M059J (cell line): Measurements from ENCODE around the gene LRRC7. TPM values are rescaled to one million over a fixed set of nuclear protein-coding genes. Genes with fewer than 3 reads are reported as not detected.
"Not testable (repeated sequence)": the region's sequence is repeated elsewhere in the genome, so short reads cannot be mapped to it uniquely, and the experiment has no call there.

Experiments
- DNase-seq: peaks from one replicate; pipeline ENCODE4 v3.0.0-alpha.2; 2012; ENCODE audit warnings: low read depth
- total RNA-seq: library from RNA; depleted of rRNA; stranded (reverse); fragments of >200 nt; shearing (Covaris generic); gene quantifications from 2 replicates; pipeline ENCODE4 v1.2.3, GENCODE V29; 2014

The LRRC7 gene
- total RNA-seq, 1 experiment from 2014 or later = 0.49 TPM

GRCh38 chr1:70038025-70038424 is 470.3 kb downstream of the LRRC7 start:
- DNase-seq = peak; percentile 98

GRCh38 chr1:70039485-70039884 is 471.8 kb downstream of the LRRC7 start:
- DNase-seq = no peak

- no peak for DNase-seq
These were observed 473.8 kb downstream of the LRRC7 start for GRCh38 chr1:70041317-70042045.

GRCh38 chr1:70042090-70042731 is 474.5 kb downstream of the LRRC7 start:
- DNase-seq = no peak

- peak; percentile 74 for DNase-seq
These were observed 476.1 kb downstream of the LRRC7 start for GRCh38 chr1:70043804-70044203.

- DNase-seq = peak; percentile 87
These were observed 477.1 kb downstream of the LRRC7 start for GRCh38 chr1:70044832-70045231.

- DNase-seq = not testable (repeated sequence)
These were observed 477.9 kb downstream of the LRRC7 start for GRCh38 chr1:70045581-70045980.

- DNase-seq = no peak
These were observed 480.8 kb downstream of the LRRC7 start for GRCh38 chr1:70048336-70049094.

- no peak for DNase-seq
These were observed 484.2 kb downstream of the LRRC7 start for GRCh38 chr1:70051926-70052325.

- peak; percentile 16 for DNase-seq
These were observed 489.8 kb downstream of the LRRC7 start for GRCh38 chr1:70057500-70057899.

GRCh38 chr1:70061231-70061630 is 493.5 kb downstream of the LRRC7 start:
- DNase-seq = no peak

- DNase-seq = no peak
These were observed 496.1 kb downstream of the LRRC7 start for GRCh38 chr1:70063861-70064260.

GRCh38 chr1:70066711-70067110 is 499.0 kb downstream of the LRRC7 start:
- no peak for DNase-seq

- DNase-seq = peak; percentile 28
These were observed 503.9 kb downstream of the LRRC7 start for GRCh38 chr1:70071601-70072000.

- DNase-seq = no peak
These were observed 504.6 kb downstream of the LRRC7 start for GRCh38 chr1:70072231-70072751.

- DNase-seq = no peak
These were observed 508.0 kb downstream of the LRRC7 start for GRCh38 chr1:70075761-70076160.

GRCh38 chr1:70077066-70077465 is 509.3 kb downstream of the LRRC7 start:
- no peak for DNase-seq

- no peak for DNase-seq
These were observed 511.8 kb downstream of the LRRC7 start for GRCh38 chr1:70079546-70079945.

- no peak for DNase-seq
These were observed 515.8 kb downstream of the LRRC7 start for GRCh38 chr1:70083519-70083918.

GRCh38 chr1:70084314-70084915 is 516.7 kb downstream of the LRRC7 start:
- peak; percentile 7 for DNase-seq

GRCh38 chr1:70085521-70085920 is 517.8 kb downstream of the LRRC7 start:
- DNase-seq = peak; percentile 10

- DNase-seq = no peak
These were observed 519.2 kb downstream of the LRRC7 start for GRCh38 chr1:70086897-70087296.
